ENCODE measurements around the gene S100PBP. TPM values are rescaled to one million over a fixed set of nuclear protein-coding genes. Genes with fewer than 3 reads are reported as not detected.

S100PBP gene
- total and polyA plus RNA-seq, 9 of the 15 experiments (the other 6 are each of a cell fraction or from before 2014, with no cell fraction given), result 22.9 to 60.2 (median 32.9) TPM

DNA sequence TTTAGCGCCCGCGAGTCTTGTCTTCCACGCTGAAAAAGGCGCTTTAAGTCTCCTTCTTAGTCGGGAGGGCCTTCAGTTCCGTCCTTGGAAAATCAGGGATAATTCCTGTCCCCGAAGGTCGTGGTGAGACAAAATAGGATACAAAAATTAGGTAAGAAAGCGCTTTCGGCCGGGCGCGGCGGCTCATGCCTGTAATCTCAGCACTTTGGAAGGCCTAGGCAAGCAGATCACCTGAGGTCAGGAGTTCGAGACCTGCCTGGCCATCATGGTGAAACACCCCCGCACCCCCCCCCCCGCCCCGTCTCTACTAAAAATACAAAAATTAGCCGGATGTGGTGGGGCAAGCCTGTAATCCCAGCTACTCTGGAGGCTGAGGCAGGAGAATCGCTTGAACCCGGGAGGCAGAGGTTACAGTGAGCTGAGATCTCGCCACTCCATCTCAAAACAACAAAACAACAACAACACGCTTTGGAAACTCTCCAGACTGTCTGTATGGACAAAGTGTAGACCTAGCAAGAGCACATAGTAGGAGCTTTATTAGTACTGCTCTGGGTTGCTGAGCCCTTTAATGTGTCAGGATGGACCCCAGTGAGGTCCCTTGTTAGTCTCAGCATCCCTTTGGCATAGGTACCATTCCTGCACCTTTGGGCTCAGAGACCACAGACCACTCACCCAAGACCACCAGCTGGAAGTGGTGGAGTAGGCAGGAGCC is 84.5 kb downstream of the S100PBP start:
- no peak overlapping the region for H3K27ac ChIP-seq (ENCODE audit: extremely low read depth, low read depth, low read length)
- H3K36me3 ChIP-seq (ENCODE audit: control insufficient read depth, insufficient read depth, low read length), result no peaks in the 10 kb centered on the region
- H3K79me2 ChIP-seq (ENCODE audit: control insufficient read depth, insufficient read depth, low read length), result no peaks in the 10 kb centered on the region
- in situ Hi-C loops (cut with MboI), result no loop called here
- BruUV-seq (replicated peaks), result no TSS peak
- ATAC-seq, result no peak
- no peaks in the 10 kb centered on the region for H3K9me3 ChIP-seq (replicated peaks; ENCODE audit: control insufficient read depth, insufficient read depth, low read depth, low read length)
- ChIA-PET POLR2A (no interaction called here), CTCF (ENCODE audit: low intra/inter-chr PET ratio) (no interaction called here)
- peaks cover 10% of the 10 kb centered on the region; the same call in 1 of the 2 replicates for H4K20me1 ChIP-seq (replicated peaks; ENCODE audit: control insufficient read depth, insufficient read depth, low read length)
- peak overlapping the region; percentile 74 for H2AFZ ChIP-seq (ENCODE audit: low read depth, low read length)
- FAIRE-seq, result no peak
- peaks cover 6 to 15% of the 10 kb centered on the region in 2 experiments; a peak in 4 of 5 replicates for H3K4me1 ChIP-seq (replicated peaks in 1 of 2; ENCODE audit: control insufficient read depth in 2 of 2, insufficient read depth in 2 of 2, low read length in 2 of 2)
- H3K27me3 ChIP-seq (ENCODE audit: control insufficient read depth in 2 of 2, insufficient read depth in 2 of 2, low read length in 2 of 2), result peaks cover 9 to 54% of the 10 kb centered on the region in 2 experiments
- no peak for DNase-seq (ENCODE audit: extremely low read depth in 1 of 4, low spot score in 3 of 4)
- 17% methylated on average over 23 of the region's 24 CpGs for WGBS (ENCODE audit: insufficient coverage, low coverage, missing lambda C conversion rate)
- peak overlapping the region; percentile 47 to 89; a peak in 3 of 4 replicates for H3K9ac ChIP-seq (ENCODE audit: insufficient read depth in 1 of 2, low read depth in 2 of 2, low read length in 2 of 2)
- H3K9me1 ChIP-seq (ENCODE audit: control insufficient read depth, insufficient read depth, low read length), result no peaks in the 10 kb centered on the region
- H3K4me3 ChIP-seq, result peak overlapping the region; percentile 49
- intact Hi-C loops (cut with micrococcal nuclease), result no loop called here
- H3K4me2 ChIP-seq (ENCODE audit: insufficient read depth, low read length), result peak overlapping the region; percentile 67
- TF ChIP-seq ADNP (tag; IDR thresholded peaks at IDR 0.05) (peak; percentile 50), ZBTB33 (CRISPR knock-in tag; IDR thresholded peaks at IDR 0.05) (peak; percentile 43; the same call in 1 of the 2 replicates), BDP1 (IDR thresholded peaks at IDR 0.05; ENCODE audit: insufficient read depth, insufficient read length) (no peak), U2AF2 (optimal IDR thresholded peaks at IDR 0.05; ENCODE audit: low read depth, low read length) (no peak), MAZ (CRISPR knock-in tag; conservative IDR thresholded peaks at IDR 0.05 in 1 of 2, IDR thresholded peaks at IDR 0.05 in 1 of 2) (0 out of 4 replicates have a peak, but pooled peaks of 1 of the 2 experiments have one; percentile 6), EGR1 (conservative IDR thresholded peaks at IDR 0.05) (0 out of 2 replicates have a peak, but pooled peaks have one; percentile 21), RCOR1 (IDR thresholded peaks at IDR 0.05; ENCODE audit: borderline replicate concordance in 1 of 2, low read depth in 2 of 2, low read length in 2 of 2) (0 out of 4 replicates have a peak, but pooled peaks of 1 of the 2 experiments have one; percentile 8), GABPA (tag; conservative IDR thresholded peaks at IDR 0.05; ENCODE audit: low read depth) (0 out of 2 replicates have a peak, but pooled peaks have one; percentile 7)
- TF ChIP-seq, protein P1, sequence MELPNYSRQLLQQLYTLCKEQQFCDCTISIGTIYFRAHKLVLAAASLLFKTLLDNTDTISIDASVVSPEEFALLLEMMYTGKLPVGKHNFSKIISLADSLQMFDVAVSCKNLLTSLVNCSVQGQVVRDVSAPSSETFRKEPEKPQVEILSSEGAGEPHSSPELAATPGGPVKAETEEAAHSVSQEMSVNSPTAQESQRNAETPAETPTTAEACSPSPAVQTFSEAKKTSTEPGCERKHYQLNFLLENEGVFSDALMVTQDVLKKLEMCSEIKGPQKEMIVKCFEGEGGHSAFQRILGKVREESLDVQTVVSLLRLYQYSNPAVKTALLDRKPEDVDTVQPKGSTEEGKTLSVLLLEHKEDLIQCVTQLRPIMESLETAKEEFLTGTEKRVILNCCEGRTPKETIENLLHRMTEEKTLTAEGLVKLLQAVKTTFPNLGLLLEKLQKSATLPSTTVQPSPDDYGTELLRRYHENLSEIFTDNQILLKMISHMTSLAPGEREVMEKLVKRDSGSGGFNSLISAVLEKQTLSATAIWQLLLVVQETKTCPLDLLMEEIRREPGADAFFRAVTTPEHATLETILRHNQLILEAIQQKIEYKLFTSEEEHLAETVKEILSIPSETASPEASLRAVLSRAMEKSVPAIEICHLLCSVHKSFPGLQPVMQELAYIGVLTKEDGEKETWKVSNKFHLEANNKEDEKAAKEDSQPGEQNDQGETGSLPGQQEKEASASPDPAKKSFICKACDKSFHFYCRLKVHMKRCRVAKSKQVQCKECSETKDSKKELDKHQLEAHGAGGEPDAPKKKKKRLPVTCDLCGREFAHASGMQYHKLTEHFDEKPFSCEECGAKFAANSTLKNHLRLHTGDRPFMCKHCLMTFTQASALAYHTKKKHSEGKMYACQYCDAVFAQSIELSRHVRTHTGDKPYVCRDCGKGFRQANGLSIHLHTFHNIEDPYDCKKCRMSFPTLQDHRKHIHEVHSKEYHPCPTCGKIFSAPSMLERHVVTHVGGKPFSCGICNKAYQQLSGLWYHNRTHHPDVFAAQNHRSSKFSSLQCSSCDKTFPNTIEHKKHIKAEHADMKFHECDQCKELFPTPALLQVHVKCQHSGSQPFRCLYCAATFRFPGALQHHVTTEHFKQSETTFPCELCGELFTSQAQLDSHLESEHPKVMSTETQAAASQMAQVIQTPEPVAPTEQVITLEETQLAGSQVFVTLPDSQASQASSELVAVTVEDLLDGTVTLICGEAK (IDR thresholded peaks at IDR 0.05), result peak; percentile 5; the same call in 1 of the 2 replicates
- TF ChIP-seq, protein P1 (CRISPR knock-in tag; IDR thresholded peaks at IDR 0.05), result no peak

All from K562 (cell line).